ENCODE data around the gene TMEM209. TPM values are rescaled to one million over a fixed set of nuclear protein-coding genes. Genes with fewer than 3 reads are reported as not detected.

Gene TMEM209
- total RNA-seq, 4 donors from 2014 or later: 9.0 to 13.4 (median 10.4) TPM

- no peak for TF ChIP-seq CTCF (IDR thresholded peaks at IDR 0.05; ENCODE audit: low read depth)
These were observed 23.8 kb upstream of the TMEM209 start for GRCh38 chr7:130228840-130229502.

DNA sequence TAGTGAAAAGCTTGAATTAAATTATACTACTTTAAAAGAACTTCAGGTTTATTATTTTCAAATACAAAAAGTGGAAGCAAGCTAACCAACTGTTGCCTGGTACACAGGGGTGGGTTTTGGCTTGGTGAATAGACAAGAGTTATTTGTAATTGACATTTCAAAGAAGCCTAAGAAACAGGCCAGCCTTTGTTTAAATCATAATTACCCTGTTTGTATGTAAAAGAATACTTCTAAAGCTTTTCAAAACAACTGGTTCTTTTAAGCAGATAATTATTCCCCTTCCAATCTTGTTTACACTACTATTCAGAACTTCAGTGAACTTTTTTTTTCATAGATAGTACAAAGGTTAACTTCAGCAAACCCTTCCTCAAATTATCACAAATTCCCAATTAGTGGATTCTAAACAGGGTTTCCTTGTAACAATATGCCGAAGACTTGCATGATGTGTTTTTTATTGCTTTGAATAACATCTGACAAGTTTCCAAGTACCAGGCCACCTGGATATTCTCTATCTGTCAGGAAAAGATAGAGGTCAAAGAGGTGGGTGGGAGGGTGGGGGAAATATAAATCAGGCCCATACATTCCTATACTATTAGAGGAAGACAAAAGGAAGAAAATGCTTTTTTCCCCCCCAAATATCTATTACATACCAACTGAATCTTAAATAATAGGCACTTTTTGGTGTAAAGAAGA is 22.8 kb upstream of the TMEM209 start:
- no peak for TF ChIP-seq CTCF (IDR thresholded peaks at IDR 0.05; ENCODE audit: low read depth)

DNA sequence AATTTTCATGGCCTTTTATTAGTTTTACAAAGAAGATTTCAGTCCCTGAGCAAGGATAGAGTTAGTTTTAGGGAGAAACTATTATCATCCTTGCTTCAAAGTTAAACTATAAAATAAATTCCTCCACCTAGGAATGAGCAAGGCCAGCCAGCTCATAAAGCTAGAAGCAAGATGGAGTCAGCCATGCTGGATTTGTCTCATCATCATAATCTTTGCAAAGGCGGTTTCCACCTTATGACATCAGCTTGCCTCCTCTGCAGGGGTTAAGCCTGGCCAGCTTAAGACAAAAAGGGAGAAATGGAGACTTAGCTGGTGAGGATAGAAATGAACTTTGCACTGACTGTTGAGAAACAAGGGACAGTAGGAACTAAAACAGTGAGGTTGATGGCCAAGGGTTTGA is 21.1 kb upstream of the TMEM209 start:
- TF ChIP-seq CTCF (IDR thresholded peaks at IDR 0.05; ENCODE audit: low read depth): no peak

DNA sequence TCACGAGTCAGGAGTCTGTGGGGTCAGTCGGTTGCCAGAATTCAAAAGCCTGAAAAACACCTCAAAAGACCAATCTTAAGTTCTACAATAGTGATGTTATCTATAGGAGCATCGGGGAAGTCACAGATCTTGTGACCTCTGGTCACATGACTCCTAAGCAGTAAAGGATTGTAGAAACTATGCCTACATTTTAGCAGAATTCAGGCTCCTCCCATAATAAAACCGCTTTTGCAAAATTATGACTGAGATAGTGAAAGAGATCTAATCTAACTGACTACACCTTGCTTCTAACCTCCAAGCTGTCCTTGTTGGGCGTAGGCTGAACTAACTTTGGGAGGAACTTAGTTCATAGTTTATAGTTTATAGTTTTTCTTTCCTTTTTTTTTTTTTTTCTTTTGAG is 19.0 kb upstream of the TMEM209 start:
- TF ChIP-seq CTCF (IDR thresholded peaks at IDR 0.05; ENCODE audit: low read depth): no peak

- TF ChIP-seq CTCF (IDR thresholded peaks at IDR 0.05; ENCODE audit: low read depth): no peak
These were observed 18.4 kb upstream of the TMEM209 start for GRCh38 chr7:130223646-130224045.

DNA sequence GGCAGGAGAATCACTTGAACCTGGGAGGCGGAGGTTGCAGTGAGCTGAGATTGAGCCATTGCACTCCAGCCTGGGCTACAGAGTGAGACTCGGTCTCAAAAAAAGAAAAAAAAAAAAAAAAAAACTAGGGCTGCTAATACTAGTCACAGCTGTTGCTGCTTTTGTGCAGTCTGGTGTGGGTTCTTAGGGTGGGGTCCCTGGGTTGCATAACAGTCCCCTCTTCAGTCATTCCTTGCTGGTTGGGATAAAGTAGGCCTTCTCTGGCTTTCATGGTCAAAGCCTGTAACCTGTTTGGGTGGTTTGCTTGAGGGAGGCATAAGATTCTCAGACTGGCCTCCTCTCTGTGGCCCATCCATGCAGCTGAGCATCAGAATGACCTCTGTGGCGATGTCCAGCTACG is 16.5 kb upstream of the TMEM209 start:
- TF ChIP-seq CTCF (IDR thresholded peaks at IDR 0.05; ENCODE audit: low read depth): no peak

- TF ChIP-seq CTCF (IDR thresholded peaks at IDR 0.05; ENCODE audit: low read depth): no peak
These were observed 14.7 kb upstream of the TMEM209 start for GRCh38 chr7:130219871-130220270.
